Measurements from ENCODE around the gene CD1E.

The CD1E gene

GRCh38 chr1:158398818-158399514, 45.3 kb downstream of the CD1E start, which contains the start of gene OR10T2:
TSS of gene OR10T2 (minus strand) at chr1:158399466. CDS start at chr1:158399466, 0 bp downstream.
- H2AFZ ChIP-seq (ENCODE audit: low read length): no peak within 1 kb of the TSS
- H3K27me3 ChIP-seq (replicated peaks; ENCODE audit: insufficient read depth, low read length): no peaks in the 10 kb centered on the region
- H3K9me3 ChIP-seq (replicated peaks; ENCODE audit: insufficient read depth, low read length): no peaks in the 10 kb centered on the region
- H3K4me2 ChIP-seq (ENCODE audit: low read depth, low read length): no peak within 1 kb of the TSS
- TF ChIP-seq EZH2 (optimal IDR thresholded peaks at IDR 0.05; ENCODE audit: low read depth, low read length): no peak
- no peak for TF ChIP-seq EZH2phosphoT487 (IDR thresholded peaks at IDR 0.05; ENCODE audit: low read length)
- TF ChIP-seq CTCF (IDR thresholded peaks at IDR 0.05; ENCODE audit: low read length): no peak
- no peak for DNase-seq
- no peaks in the 10 kb centered on the region for H3F3A ChIP-seq (ENCODE audit: insufficient read depth, low read length)
- no peak within 1 kb of the TSS for H3K4me3 ChIP-seq (ENCODE audit: low read length)
- no peaks in the 10 kb centered on the region for H3K4me1 ChIP-seq (ENCODE audit: low read length)
- no peaks in the 10 kb centered on the region for H3K9me2 ChIP-seq (replicated peaks; ENCODE audit: insufficient read depth, low read length)
- no peak within 1 kb of the TSS for H3K27ac ChIP-seq (ENCODE audit: low read length)
- H4K20me1 ChIP-seq (ENCODE audit: insufficient read depth, low read length): no peaks in the 10 kb centered on the region
- no peak within 1 kb of the TSS for H3K9ac ChIP-seq (ENCODE audit: low read length)
- H3K79me2 ChIP-seq (ENCODE audit: low read length): no peaks in the 10 kb centered on the region
- no peaks in the 10 kb centered on the region for H3K36me3 ChIP-seq (replicated peaks; ENCODE audit: insufficient read depth, low read length)

DNA sequence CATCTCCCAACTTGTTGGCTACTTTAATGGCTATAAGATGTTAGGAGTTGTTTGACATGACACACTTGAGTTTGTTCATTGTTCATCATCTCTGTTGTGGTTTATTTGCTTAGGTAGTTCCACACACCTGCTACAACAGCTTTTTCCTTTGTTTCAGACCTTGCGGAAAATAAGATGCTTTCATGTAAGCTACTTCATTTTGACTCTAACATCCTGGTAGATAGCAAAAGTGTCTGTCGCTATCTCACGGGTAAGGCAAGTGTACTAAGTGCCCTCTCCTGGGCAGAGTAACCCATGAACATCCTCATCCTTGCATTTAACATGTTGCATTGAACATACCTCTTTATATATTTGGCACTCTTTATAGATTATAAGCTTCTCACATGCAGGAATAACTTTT, 47.2 kb downstream of the CD1E start:
- no peak overlapping the region for H2AFZ ChIP-seq (ENCODE audit: low read length)
- no peak overlapping the region for H3K4me2 ChIP-seq (ENCODE audit: low read depth, low read length)
- no peaks in the 10 kb centered on the region for H3K9me3 ChIP-seq (replicated peaks; ENCODE audit: insufficient read depth, low read length)
- H3K27me3 ChIP-seq (replicated peaks; ENCODE audit: insufficient read depth, low read length): no peaks in the 10 kb centered on the region
- TF ChIP-seq CTCF (IDR thresholded peaks at IDR 0.05; ENCODE audit: low read length) (no peak), EZH2 (optimal IDR thresholded peaks at IDR 0.05; ENCODE audit: low read depth, low read length) (no peak), EZH2phosphoT487 (IDR thresholded peaks at IDR 0.05; ENCODE audit: low read length) (no peak)
- H3K4me3 ChIP-seq (ENCODE audit: low read length): no peak overlapping the region
- no peaks in the 10 kb centered on the region for H3K9me2 ChIP-seq (replicated peaks; ENCODE audit: insufficient read depth, low read length)
- no peak overlapping the region for H3K27ac ChIP-seq (ENCODE audit: low read length)
- no peak overlapping the region for H3K9ac ChIP-seq (ENCODE audit: low read length)
- no peaks in the 10 kb centered on the region for H3K4me1 ChIP-seq (ENCODE audit: low read length)
- H3F3A ChIP-seq (ENCODE audit: insufficient read depth, low read length): no peaks in the 10 kb centered on the region
- no peak for DNase-seq
- H3K36me3 ChIP-seq (replicated peaks; ENCODE audit: insufficient read depth, low read length): no peaks in the 10 kb centered on the region
- H3K79me2 ChIP-seq (ENCODE audit: low read length): no peaks in the 10 kb centered on the region
- no peaks in the 10 kb centered on the region for H4K20me1 ChIP-seq (ENCODE audit: insufficient read depth, low read length)

DNA sequence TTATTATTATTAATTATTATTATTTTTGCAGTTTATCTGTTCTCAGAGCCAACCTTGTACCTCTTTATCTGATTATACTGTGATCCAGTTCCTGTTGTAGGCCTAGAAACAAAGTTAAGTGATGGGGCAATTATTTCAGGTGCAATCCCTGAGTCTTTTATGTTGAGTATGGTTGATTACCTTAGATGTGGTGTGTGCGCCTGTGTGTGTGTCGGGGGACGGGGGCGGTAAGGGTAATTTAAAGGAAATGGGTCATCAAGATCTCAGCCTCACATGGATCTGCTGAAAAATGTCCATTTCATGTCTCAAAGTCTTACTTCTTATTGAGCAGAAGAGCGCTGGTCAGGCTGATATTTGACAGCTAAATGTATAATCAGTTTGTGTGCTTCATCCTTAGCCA, 53.4 kb downstream of the CD1E start:
- Histone ChIP-seq H3K79me2 (ENCODE audit: low read length) (no peaks in the 10 kb centered on the region), H3K9me2 (replicated peaks; ENCODE audit: insufficient read depth, low read length) (no peaks in the 10 kb centered on the region), H3K9me3 (replicated peaks; ENCODE audit: insufficient read depth, low read length) (no peaks in the 10 kb centered on the region), H3K4me2 (ENCODE audit: low read depth, low read length) (no peak overlapping the region), H3K9ac (ENCODE audit: low read length) (no peak overlapping the region), H3K27me3 (replicated peaks; ENCODE audit: insufficient read depth, low read length) (no peaks in the 10 kb centered on the region), H2AFZ (ENCODE audit: low read length) (no peak overlapping the region), H4K20me1 (ENCODE audit: insufficient read depth, low read length) (no peaks in the 10 kb centered on the region), H3F3A (ENCODE audit: insufficient read depth, low read length) (no peaks in the 10 kb centered on the region), H3K27ac (ENCODE audit: low read length) (no peak overlapping the region), H3K4me1 (ENCODE audit: low read length) (no peaks in the 10 kb centered on the region), H3K36me3 (replicated peaks; ENCODE audit: insufficient read depth, low read length) (no peaks in the 10 kb centered on the region), H3K4me3 (ENCODE audit: low read length) (no peak overlapping the region)
- TF ChIP-seq CTCF (IDR thresholded peaks at IDR 0.05; ENCODE audit: low read length): no peak
- no peak for TF ChIP-seq EZH2 (optimal IDR thresholded peaks at IDR 0.05; ENCODE audit: low read depth, low read length)
- no peak for TF ChIP-seq EZH2phosphoT487 (IDR thresholded peaks at IDR 0.05; ENCODE audit: low read length)
- DNase-seq: no peak

Data from MM.1S (cell line).